ENCODE data around the gene UBQLNL. TPM values are rescaled to one million over a fixed set of nuclear protein-coding genes. Genes with fewer than 3 reads are reported as not detected.

Gene UBQLNL
- total RNA-seq, 1 experiment from 2014 or later = 0.24 TPM

- TF ChIP-seq ELF4 (CRISPR knock-in tag; IDR thresholded peaks at IDR 0.05; ENCODE audit: low read depth) = no peak
These were observed 17.5 kb upstream of the UBQLNL start (continued) for GRCh38 chr11:5534046-5534445.

GRCh38 chr11:5531053-5531831 lies 14.7 kb upstream of the UBQLNL start:
- Mint-ChIP-seq H3K4me3 (no peak overlapping the region), H3K9me3 (peaks cover 10% of the 10 kb centered on the region), H3K27ac (no peak overlapping the region), H3K27me3 (ENCODE audit: low read depth) (peaks cover 17% of the 10 kb centered on the region), H3K4me1 (no peaks in the 10 kb centered on the region), H3K36me3 (no peaks in the 10 kb centered on the region)
- DNase-seq (ENCODE audit: low spot score) (no peak), ATAC-seq (no peak)
- TF ChIP-seq MXD4 (CRISPR knock-in tag; IDR thresholded peaks at IDR 0.05; ENCODE audit: borderline replicate concordance) (no peak), JUN (CRISPR knock-in tag; IDR thresholded peaks at IDR 0.05) (no peak), FOXK1 (CRISPR knock-in tag; IDR thresholded peaks at IDR 0.05) (no peak), SMAD4 (CRISPR knock-in tag; IDR thresholded peaks at IDR 0.05) (no peak), ZBTB43 (CRISPR knock-in tag; IDR thresholded peaks at IDR 0.05) (no peak), NR2C2 (CRISPR knock-in tag; IDR thresholded peaks at IDR 0.05) (no peak), SMAD3 (CRISPR knock-in tag; IDR thresholded peaks at IDR 0.05; ENCODE audit: borderline replicate concordance) (no peak), ESRRA (CRISPR knock-in tag; IDR thresholded peaks at IDR 0.05; ENCODE audit: borderline replicate concordance) (no peak), TP53 (CRISPR knock-in tag; IDR thresholded peaks at IDR 0.05) (no peak), RORB (CRISPR knock-in tag; IDR thresholded peaks at IDR 0.05) (no peak), ELF4 (CRISPR knock-in tag; IDR thresholded peaks at IDR 0.05; ENCODE audit: low read depth) (no peak), EMX1 (CRISPR knock-in tag; IDR thresholded peaks at IDR 0.05) (no peak)
- TF ChIP-seq, protein P1, sequence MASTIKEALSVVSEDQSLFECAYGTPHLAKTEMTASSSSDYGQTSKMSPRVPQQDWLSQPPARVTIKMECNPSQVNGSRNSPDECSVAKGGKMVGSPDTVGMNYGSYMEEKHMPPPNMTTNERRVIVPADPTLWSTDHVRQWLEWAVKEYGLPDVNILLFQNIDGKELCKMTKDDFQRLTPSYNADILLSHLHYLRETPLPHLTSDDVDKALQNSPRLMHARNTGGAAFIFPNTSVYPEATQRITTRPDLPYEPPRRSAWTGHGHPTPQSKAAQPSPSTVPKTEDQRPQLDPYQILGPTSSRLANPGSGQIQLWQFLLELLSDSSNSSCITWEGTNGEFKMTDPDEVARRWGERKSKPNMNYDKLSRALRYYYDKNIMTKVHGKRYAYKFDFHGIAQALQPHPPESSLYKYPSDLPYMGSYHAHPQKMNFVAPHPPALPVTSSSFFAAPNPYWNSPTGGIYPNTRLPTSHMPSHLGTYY (CRISPR knock-in tag; IDR thresholded peaks at IDR 0.05) = no peak
- ChIA-PET POLR2A (no interaction called here), CTCF (interaction anchor here (1.0 kb wide), 1 partner anchor 277 kb away, joined by 3 read pairs; no protein-coding TSS in a partner anchor)

DNA sequence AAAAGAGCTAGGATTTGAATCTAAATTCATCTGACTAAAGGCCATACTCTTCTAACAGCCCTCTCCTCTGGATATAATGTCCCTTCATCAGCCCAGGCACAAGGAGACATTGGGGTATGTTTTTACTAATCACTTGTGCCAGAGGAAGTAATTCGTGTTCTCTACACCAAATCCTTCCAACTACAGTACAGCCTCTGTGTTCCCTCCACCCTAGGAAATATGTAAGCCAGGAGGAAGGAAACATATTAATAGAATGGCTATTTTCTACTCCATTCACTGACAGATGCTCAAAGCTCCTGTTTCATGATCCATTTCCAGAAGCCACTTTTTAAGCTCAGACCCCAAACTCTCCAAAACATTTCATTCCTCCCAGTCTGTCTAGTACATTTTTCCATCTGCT lies 12.0 kb upstream of the UBQLNL start:
- Mint-ChIP-seq H3K9me3 (peaks cover 15% of the 10 kb centered on the region), H3K27me3 (ENCODE audit: low read depth) (peaks cover 38% of the 10 kb centered on the region), H3K27ac (no peak overlapping the region), H3K4me1 (peaks cover 14% of the 10 kb centered on the region), H3K36me3 (no peaks in the 10 kb centered on the region), H3K4me3 (no peak overlapping the region)
- POLR2A ChIA-PET = no interaction called here
- DNase-seq (ENCODE audit: low spot score) = no peak
- no peak for ATAC-seq
- CTCF ChIA-PET = no interaction called here
- TF ChIP-seq NFE2L1 (CRISPR knock-in tag; IDR thresholded peaks at IDR 0.05) (no peak), EMX1 (CRISPR knock-in tag; IDR thresholded peaks at IDR 0.05) (no peak), ZBTB21 (CRISPR knock-in tag; IDR thresholded peaks at IDR 0.05; ENCODE audit: borderline replicate concordance) (no peak), RELA (CRISPR knock-in tag; IDR thresholded peaks at IDR 0.05; ENCODE audit: borderline replicate concordance) (no peak), ESRRA (CRISPR knock-in tag; IDR thresholded peaks at IDR 0.05; ENCODE audit: borderline replicate concordance) (no peak), JAZF1 (CRISPR knock-in tag; IDR thresholded peaks at IDR 0.05) (no peak), SOX15 (CRISPR knock-in tag; IDR thresholded peaks at IDR 0.05) (no peak), FOXK1 (CRISPR knock-in tag; IDR thresholded peaks at IDR 0.05) (no peak), FOXP4 (CRISPR knock-in tag; IDR thresholded peaks at IDR 0.05) (no peak), NR2C2 (CRISPR knock-in tag; IDR thresholded peaks at IDR 0.05) (no peak), CBFB (CRISPR knock-in tag; IDR thresholded peaks at IDR 0.05; ENCODE audit: low read depth) (no peak), CREM (CRISPR knock-in tag; IDR thresholded peaks at IDR 0.05) (no peak), IRF1 (CRISPR knock-in tag; IDR thresholded peaks at IDR 0.05) (no peak), MXD4 (CRISPR knock-in tag; IDR thresholded peaks at IDR 0.05; ENCODE audit: borderline replicate concordance) (no peak), GTF2I (CRISPR knock-in tag; conservative IDR thresholded peaks at IDR 0.05) (no peak)
- TF ChIP-seq, protein P2, sequence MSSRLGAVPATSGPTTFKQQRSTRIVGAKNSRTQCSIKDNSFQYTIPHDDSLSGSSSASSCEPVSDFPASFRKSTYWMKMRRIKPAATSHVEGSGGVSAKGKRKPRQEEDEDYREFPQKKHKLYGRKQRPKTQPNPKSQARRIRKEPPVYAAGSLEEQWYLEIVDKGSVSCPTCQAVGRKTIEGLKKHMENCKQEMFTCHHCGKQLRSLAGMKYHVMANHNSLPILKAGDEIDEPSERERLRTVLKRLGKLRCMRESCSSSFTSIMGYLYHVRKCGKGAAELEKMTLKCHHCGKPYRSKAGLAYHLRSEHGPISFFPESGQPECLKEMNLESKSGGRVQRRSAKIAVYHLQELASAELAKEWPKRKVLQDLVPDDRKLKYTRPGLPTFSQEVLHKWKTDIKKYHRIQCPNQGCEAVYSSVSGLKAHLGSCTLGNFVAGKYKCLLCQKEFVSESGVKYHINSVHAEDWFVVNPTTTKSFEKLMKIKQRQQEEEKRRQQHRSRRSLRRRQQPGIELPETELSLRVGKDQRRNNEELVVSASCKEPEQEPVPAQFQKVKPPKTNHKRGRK (CRISPR knock-in tag; IDR thresholded peaks at IDR 0.05; ENCODE audit: borderline replicate concordance) = no peak

All from WTC11 (cell line).